Activated T-helper 2 cell treated with anti-CD3 and anti-CD28 coated beads, Interferon-gamma antibody, Interleukin-2, Interleukin-4, amounts not matched to agents 10 μg/mL and 5 μg/mL and 100 μg/mL, durations not matched to agents 14 hours and 24 hours and 36 hours (primary cell): Measurements from ENCODE around the gene OR1S2. TPM values are rescaled to one million over a fixed set of nuclear protein-coding genes. Genes with fewer than 3 reads are reported as not detected.
"Not testable (repeated sequence)": the region's sequence is repeated elsewhere in the genome, so short reads cannot be mapped to it uniquely, and the experiment has no call there.

Source experiments
- DNase-seq: peaks from one replicate; pipeline ENCODE4 v3.0.0; 2021; ENCODE audit warnings: low spot score
- H3K27ac Mint-ChIP-seq: one replicate; pipeline ENCODE4 v1.8.0; 2021; ENCODE audit warnings: mixed read lengths
- H3K27me3 Mint-ChIP-seq: one replicate; pipeline ENCODE4 v1.8.0; 2021; ENCODE audit warnings: low read depth, mixed read lengths
- H3K36me3 Mint-ChIP-seq: one replicate; pipeline ENCODE4 v1.8.0; 2021; ENCODE audit warnings: low read depth, mixed read lengths
- H3K4me1 Mint-ChIP-seq: one replicate; pipeline ENCODE4 v1.8.0; 2021; ENCODE audit warnings: low read depth, mixed read lengths
- H3K4me3 Mint-ChIP-seq: one replicate; pipeline ENCODE4 v1.8.0; 2021; ENCODE audit warnings: low read depth, mild to moderate bottlenecking, moderate library complexity, mixed read lengths
- H3K9me3 Mint-ChIP-seq: one replicate; pipeline ENCODE4 v1.8.0; 2021; ENCODE audit warnings: mixed read lengths
- intact Hi-C: fragments of 100-400 bp; cut with micrococcal nuclease; formaldehyde crosslinking; loops from one replicate; pipeline ENCODE4 v1.15.1; 2023
- total RNA-seq: library from RNA; stranded (reverse); gene quantifications from 2 replicates; pipeline ENCODE4 v1.2.3, GENCODE V29; 2022

The OR1S2 gene
- total RNA-seq = not detected in 2 replicates

DNA sequence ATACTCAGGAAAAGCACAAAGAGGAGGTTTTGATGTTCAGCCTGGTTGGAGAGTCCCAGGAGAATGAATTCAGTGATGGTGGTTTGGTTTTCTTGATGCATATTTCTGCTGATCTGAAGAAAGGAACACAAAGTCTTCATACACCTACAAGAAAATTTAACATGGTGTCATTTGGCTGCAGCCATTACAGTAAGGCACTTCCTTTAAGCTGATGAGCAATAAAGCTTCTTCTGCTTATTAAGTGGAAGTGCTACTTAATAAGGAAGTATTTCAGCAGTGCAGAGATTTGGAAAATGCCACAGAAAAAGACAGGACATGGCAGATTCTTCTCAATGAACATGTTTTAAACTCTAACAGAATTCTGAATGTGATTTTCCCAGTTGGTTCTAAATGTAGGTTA lies at the start of gene OR1S2:
Gene OR1S2, minus strand, starts transcription at position 101 of the 400 bp plus-strand sequence. Its CDS starts 0 bp downstream, at position 101.
- no peaks in the 10 kb centered on the region for H3K36me3 Mint-ChIP-seq
- H3K27me3 Mint-ChIP-seq = no peaks in the 10 kb centered on the region

GRCh38 chr11:58243954-58244353 lies 40.0 kb upstream of the OR1S2 start:
- Mint-ChIP-seq H3K4me1 (no peaks in the 10 kb centered on the region), H3K36me3 (no peaks in the 10 kb centered on the region), H3K27ac (no peak overlapping the region), H3K9me3 (peaks cover 5% of the 10 kb centered on the region), H3K4me3 (no peak overlapping the region), H3K27me3 (no peaks in the 10 kb centered on the region)
- no peak for DNase-seq
- intact Hi-C loops = no loop called here

More for the DNA sequence above, at the start of gene OR1S2:
- Mint-ChIP-seq H3K27ac (no peak within 1 kb of the TSS), H3K4me1 (no peaks in the 10 kb centered on the region), H3K4me3 (no peak within 1 kb of the TSS), H3K9me3 (peaks cover 2% of the 10 kb centered on the region)
- no peak for DNase-seq
- intact Hi-C loops = no loop called here

DNA sequence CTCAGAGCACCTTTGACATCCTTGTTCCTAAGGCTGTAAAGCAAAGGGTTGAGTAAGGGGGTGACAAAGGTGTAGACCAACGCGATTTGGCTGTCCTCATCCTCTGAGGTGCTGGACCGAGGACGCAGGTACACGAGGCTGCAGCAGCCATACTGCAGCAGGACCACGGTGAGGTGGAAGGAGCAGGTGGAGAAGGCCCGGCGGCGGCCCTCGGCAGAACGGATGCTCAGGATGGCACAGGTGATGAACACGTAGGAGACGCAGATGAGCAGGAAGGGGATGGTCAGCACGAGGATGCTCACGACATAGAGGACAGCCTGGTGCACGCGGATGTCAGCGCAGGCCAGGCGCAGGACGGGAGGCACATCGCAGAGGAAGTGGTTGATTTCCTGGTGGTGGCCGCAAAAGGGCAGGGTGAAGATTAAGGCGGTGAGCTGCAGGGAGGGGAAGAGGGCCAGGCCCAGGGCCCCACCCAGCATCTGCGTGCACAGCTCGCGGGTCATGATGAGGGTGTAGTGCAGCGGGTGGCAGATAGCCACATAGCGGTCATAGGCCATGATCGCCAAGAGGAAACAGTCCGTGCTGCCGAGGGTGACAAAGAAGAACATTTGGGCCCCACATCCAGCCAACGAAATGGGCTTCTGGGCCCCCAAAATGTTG lies 24.1 kb upstream of the OR1S2 start:
- H3K27ac Mint-ChIP-seq = no peak overlapping the region
- H3K36me3 Mint-ChIP-seq = no peaks in the 10 kb centered on the region
- DNase-seq = no peak
- intact Hi-C loops = no loop called here
- H3K27me3 Mint-ChIP-seq = no peaks in the 10 kb centered on the region
- H3K4me1 Mint-ChIP-seq = no peaks in the 10 kb centered on the region
- no peak overlapping the region for H3K4me3 Mint-ChIP-seq
- no peaks in the 10 kb centered on the region for H3K9me3 Mint-ChIP-seq

GRCh38 chr11:58222721-58223120 lies 18.8 kb upstream of the OR1S2 start:
- Mint-ChIP-seq H3K27ac (no peak overlapping the region), H3K9me3 (no peaks in the 10 kb centered on the region), H3K27me3 (no peaks in the 10 kb centered on the region), H3K36me3 (no peaks in the 10 kb centered on the region), H3K4me3 (no peak overlapping the region), H3K4me1 (no peaks in the 10 kb centered on the region)
- intact Hi-C loops = no loop called here
- DNase-seq = no peak

DNA sequence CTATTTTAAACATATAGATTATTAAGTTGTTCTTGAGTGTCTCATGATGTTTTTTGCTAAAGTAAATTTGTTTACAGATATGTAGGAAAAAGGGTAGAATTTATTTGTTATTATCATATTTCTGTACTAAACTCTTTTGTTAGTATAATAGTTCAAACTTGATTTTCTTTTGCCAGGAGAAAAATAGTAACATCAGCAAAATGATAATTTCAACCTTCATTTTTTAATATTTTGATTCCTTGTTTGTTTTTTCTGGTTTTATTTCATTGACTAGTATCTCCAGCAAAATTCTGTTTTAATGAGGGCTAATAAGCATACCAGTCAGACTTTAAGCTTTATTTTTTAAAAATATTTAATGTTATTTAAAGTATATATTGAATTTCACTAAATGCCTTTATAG lies 12.5 kb upstream of the OR1S2 start:
- DNase-seq = no peak
- no peak overlapping the region for H3K27ac Mint-ChIP-seq
- no peaks in the 10 kb centered on the region for H3K9me3 Mint-ChIP-seq
- intact Hi-C loops = no loop called here
- H3K4me1 Mint-ChIP-seq = no peaks in the 10 kb centered on the region
- no peaks in the 10 kb centered on the region for H3K36me3 Mint-ChIP-seq
- H3K27me3 Mint-ChIP-seq = no peaks in the 10 kb centered on the region
- H3K4me3 Mint-ChIP-seq = no peak overlapping the region

GRCh38 chr11:58212420-58212819 lies 8.5 kb upstream of the OR1S2 start, which contains the start of gene OR1S1:
Gene OR1S1, plus strand, starts transcription at chr11:58212720.
- H3K27ac Mint-ChIP-seq, H3K36me3 Mint-ChIP-seq, intact Hi-C loops, H3K9me3 Mint-ChIP-seq, H3K4me3 Mint-ChIP-seq, DNase-seq, H3K27me3 Mint-ChIP-seq, H3K4me1 Mint-ChIP-seq: not testable (repeated sequence)

- no peak for DNase-seq
- no peak overlapping the region for H3K27ac Mint-ChIP-seq
- peaks cover 15% of the 10 kb centered on the region for H3K9me3 Mint-ChIP-seq
- H3K36me3 Mint-ChIP-seq = no peaks in the 10 kb centered on the region
- H3K27me3 Mint-ChIP-seq = no peaks in the 10 kb centered on the region
- intact Hi-C loops = no loop called here
- no peak overlapping the region for H3K4me3 Mint-ChIP-seq
- H3K4me1 Mint-ChIP-seq = no peaks in the 10 kb centered on the region
Observed at GRCh38 chr11:58199271-58199670, 4.7 kb downstream of the OR1S2 start.

DNA sequence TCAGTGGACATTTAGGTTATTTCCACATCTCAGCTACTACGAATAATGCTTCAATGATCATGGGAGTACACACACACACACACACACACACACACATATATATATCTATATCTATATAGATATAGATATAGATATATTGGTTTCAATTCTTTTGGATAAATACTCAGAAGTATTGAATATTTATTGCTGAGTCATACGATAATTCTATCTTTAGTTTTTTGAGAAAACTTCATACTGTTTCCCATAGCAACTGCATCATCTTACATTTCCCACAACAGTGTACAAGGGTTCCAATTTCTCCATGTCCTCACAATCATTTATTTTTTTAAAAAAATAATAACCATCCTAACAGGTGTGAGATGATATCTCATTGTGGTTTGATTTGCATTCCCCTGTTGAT lies 8.0 kb downstream of the OR1S2 start:
- intact Hi-C loops = no loop called here
- no peaks in the 10 kb centered on the region for H3K4me1 Mint-ChIP-seq
- no peaks in the 10 kb centered on the region for H3K27me3 Mint-ChIP-seq
- H3K36me3 Mint-ChIP-seq = no peaks in the 10 kb centered on the region
- peaks cover 15% of the 10 kb centered on the region for H3K9me3 Mint-ChIP-seq
- no peak overlapping the region for H3K27ac Mint-ChIP-seq
- DNase-seq = no peak
- H3K4me3 Mint-ChIP-seq = no peak overlapping the region

DNA sequence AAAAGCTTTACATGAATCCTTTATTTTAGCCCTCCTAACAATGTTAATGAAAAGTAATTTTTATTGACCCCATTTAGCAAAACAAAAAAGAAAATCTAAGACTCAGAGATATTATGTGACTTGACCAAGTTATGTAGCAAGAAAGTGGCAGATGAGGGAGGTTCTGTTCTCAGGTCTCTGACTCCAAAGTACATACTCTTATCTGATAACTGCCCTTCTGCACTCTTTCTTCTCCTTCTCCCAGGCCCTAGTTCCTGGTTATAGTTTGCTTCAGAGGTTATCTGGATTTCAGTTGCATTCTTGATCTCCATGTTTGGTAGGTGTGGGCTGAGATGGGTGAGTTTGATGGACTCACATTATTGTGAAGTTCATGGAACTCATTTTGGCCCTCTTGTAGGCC lies 10.6 kb downstream of the OR1S2 start:
- intact Hi-C loops = no loop called here
- H3K27ac Mint-ChIP-seq = no peak overlapping the region
- H3K4me3 Mint-ChIP-seq = no peak overlapping the region
- H3K27me3 Mint-ChIP-seq = no peaks in the 10 kb centered on the region
- no peak for DNase-seq
- H3K36me3 Mint-ChIP-seq = no peaks in the 10 kb centered on the region
- no peaks in the 10 kb centered on the region for H3K4me1 Mint-ChIP-seq
- peaks cover 11% of the 10 kb centered on the region for H3K9me3 Mint-ChIP-seq

GRCh38 chr11:58192229-58192628 lies 11.7 kb downstream of the OR1S2 start:
- Mint-ChIP-seq H3K4me3 (no peak overlapping the region), H3K27ac (no peak overlapping the region), H3K4me1 (no peaks in the 10 kb centered on the region), H3K27me3 (no peaks in the 10 kb centered on the region), H3K36me3 (no peaks in the 10 kb centered on the region), H3K9me3 (peaks cover 3% of the 10 kb centered on the region)
- no peak for DNase-seq
- intact Hi-C loops = no loop called here

DNA sequence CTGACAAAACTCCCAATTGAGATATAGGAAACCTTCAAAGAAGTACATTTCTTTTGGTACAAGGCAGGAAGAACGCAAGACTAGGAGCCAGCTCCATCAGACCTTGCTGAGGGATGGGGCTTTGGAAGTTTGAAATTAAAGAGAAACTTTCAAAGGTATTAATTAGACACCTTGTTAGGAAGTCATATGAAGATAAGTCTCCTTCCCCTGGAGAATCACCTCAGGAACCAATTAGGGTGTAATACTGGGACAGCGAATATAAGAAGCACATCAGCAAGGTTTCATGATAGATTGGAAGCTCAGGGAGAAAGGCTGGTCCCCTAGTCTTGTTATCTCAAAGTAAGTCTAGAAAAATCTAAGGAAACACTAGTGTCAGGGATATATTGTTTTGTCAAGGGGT lies 15.2 kb downstream of the OR1S2 start, which contains the start of gene OR9Q2:
Gene OR9Q2, plus strand, starts transcription at position 301 of the 400 bp plus-strand sequence. CDS start 1,421 bp downstream, outside the sequence.
- Mint-ChIP-seq H3K4me1 (no peaks in the 10 kb centered on the region), H3K4me3 (no peak within 1 kb of the TSS), H3K27me3 (no peaks in the 10 kb centered on the region), H3K36me3 (no peaks in the 10 kb centered on the region), H3K9me3 (no peaks in the 10 kb centered on the region), H3K27ac (no peak within 1 kb of the TSS)
- intact Hi-C loops = no loop called here
- no peak for DNase-seq

DNA sequence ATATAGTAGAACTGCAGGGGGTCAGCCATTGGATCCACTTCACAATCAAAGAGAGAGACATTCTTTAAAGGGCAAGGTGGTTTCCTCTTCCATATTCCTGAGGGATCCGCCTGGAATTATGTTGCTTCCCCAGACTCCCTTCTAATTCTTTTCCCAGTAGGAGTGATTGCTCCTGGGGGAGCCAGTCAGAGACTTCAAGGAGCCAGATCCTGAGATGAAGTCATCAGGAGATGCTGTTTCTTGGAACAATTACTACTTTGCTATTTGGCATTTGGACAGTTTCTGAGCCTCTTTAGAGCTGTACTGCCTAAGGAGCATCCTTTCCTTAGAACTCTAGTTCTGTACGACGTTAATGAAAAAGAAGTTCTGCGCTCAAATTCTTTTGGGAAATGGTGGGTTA lies 17.0 kb downstream of the OR1S2 start:
- Mint-ChIP-seq H3K9me3 (no peaks in the 10 kb centered on the region), H3K4me1 (no peaks in the 10 kb centered on the region), H3K27ac (no peak overlapping the region), H3K4me3 (no peak overlapping the region), H3K27me3 (no peaks in the 10 kb centered on the region), H3K36me3 (no peaks in the 10 kb centered on the region)
- intact Hi-C loops = no loop called here
- DNase-seq = no peak

DNA sequence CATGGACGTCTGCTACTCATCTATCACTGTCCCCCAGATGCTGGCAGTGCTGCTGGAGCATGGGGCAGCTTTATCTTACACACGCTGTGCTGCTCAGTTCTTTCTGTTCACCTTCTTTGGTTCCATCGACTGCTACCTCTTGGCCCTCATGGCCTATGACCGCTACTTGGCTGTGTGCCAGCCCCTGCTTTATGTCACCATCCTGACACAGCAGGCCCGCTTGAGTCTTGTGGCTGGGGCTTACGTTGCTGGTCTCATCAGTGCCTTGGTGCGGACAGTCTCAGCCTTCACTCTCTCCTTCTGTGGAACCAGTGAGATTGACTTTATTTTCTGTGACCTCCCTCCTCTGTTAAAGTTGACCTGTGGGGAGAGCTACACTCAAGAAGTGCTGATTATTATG lies 24.3 kb downstream of the OR1S2 start:
- intact Hi-C loops = no loop called here
- no peak for DNase-seq
- Mint-ChIP-seq H3K36me3 (no peaks in the 10 kb centered on the region), H3K4me1 (no peaks in the 10 kb centered on the region), H3K27ac (no peak overlapping the region), H3K9me3 (no peaks in the 10 kb centered on the region), H3K27me3 (no peaks in the 10 kb centered on the region), H3K4me3 (no peak overlapping the region)

DNA sequence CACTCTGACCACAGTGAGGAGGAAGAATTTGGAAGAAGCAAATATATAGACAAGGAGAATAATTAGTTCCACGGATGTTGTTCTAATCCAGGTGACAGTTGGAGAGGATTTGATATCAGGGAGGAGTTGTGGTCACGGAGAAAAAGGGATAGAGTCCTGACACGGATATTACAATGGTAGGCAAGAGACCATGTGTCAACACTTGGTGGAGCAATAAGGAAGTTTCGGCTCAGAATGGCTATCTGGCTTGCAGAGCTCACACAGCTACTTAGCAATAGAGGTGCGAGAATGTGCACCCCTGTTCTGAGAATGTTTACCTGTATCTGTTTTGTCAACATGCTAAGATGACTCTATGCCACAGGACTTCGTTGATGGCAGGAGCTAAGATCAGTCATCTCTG lies 25.5 kb downstream of the OR1S2 start:
- H3K27me3 Mint-ChIP-seq = no peaks in the 10 kb centered on the region
- no peaks in the 10 kb centered on the region for H3K9me3 Mint-ChIP-seq
- no peaks in the 10 kb centered on the region for H3K36me3 Mint-ChIP-seq
- H3K4me3 Mint-ChIP-seq = no peak overlapping the region
- H3K27ac Mint-ChIP-seq = no peak overlapping the region
- no peak for DNase-seq
- no peaks in the 10 kb centered on the region for H3K4me1 Mint-ChIP-seq
- intact Hi-C loops = no loop called here
